ENCODE measurements around the gene DLX4. TPM values are rescaled to one million over a fixed set of nuclear protein-coding genes. Genes with fewer than 3 reads are reported as not detected.

Gene DLX4
- total RNA-seq, 1 donor from 2014 or later, result not detected

DNA sequence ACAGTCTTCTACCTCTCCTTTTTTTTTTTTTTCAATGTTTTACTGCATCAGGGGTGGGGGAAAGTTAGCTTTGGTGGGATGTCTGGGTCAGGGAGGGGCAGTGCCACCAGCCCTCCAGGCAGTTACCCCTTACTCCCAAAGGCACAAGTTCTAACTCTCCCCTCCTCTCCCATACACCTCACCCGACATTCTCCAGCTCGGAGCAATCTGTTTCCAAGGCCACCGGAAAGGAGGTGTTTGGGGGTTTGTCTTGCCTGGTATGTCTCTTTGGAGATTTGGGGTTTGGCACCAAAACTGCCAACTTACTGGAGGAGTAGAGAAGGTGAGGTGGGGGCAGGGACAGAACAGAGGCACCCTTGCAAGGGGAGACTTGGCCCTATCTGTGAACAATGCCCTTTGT, 21.3 kb downstream of the DLX4 start:
- peaks cover 5% of the 10 kb centered on the region for H3K27me3 ChIP-seq
- intact Hi-C loops (cut with DNase I), result no loop called here
- no peak for DNase-seq (ENCODE audit: low spot score in 2 of 2)

DNA sequence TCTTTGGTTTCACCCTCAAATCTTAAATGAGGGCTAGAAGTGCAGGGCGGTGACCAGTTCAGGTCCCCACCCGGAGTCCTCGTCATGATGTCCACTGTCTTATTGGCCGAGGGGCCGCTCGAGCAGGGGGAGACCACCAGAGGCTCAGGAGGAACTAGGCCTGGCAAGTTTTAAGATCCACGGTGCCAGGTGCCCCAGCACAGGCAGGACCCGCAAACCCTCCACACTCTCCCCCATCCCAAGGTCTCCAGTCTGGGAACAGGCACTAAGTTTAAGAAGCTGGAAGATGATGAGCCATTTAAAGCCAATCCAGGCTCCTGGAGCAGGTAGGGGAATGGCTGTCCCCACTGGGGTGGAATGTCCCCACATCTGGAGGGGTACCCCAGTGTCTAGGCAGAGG, 21.9 kb downstream of the DLX4 start:
- TF ChIP-seq, protein P1, sequence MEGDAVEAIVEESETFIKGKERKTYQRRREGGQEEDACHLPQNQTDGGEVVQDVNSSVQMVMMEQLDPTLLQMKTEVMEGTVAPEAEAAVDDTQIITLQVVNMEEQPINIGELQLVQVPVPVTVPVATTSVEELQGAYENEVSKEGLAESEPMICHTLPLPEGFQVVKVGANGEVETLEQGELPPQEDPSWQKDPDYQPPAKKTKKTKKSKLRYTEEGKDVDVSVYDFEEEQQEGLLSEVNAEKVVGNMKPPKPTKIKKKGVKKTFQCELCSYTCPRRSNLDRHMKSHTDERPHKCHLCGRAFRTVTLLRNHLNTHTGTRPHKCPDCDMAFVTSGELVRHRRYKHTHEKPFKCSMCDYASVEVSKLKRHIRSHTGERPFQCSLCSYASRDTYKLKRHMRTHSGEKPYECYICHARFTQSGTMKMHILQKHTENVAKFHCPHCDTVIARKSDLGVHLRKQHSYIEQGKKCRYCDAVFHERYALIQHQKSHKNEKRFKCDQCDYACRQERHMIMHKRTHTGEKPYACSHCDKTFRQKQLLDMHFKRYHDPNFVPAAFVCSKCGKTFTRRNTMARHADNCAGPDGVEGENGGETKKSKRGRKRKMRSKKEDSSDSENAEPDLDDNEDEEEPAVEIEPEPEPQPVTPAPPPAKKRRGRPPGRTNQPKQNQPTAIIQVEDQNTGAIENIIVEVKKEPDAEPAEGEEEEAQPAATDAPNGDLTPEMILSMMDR (IDR thresholded peaks at IDR 0.05), result no peak
- no peak for DNase-seq (ENCODE audit: low spot score in 2 of 2)
- H3K27ac ChIP-seq, result no peak overlapping the region
- peaks cover 7 to 15% of the 10 kb centered on the region in 2 donors for H3K4me1 ChIP-seq
- H3K4me3 ChIP-seq, result no peak overlapping the region
- H3K9me3 ChIP-seq, result no peaks in the 10 kb centered on the region
- H3K27me3 ChIP-seq, result peaks cover 8% of the 10 kb centered on the region
- H3K36me3 ChIP-seq, result no peaks in the 10 kb centered on the region
- intact Hi-C loops (cut with DNase I), result no loop called here

More for the DNA sequence above, 21.3 kb downstream of the DLX4 start:
- Histone ChIP-seq H3K4me1 (peaks cover 7 to 15% of the 10 kb centered on the region in 2 donors), H3K36me3 (no peaks in the 10 kb centered on the region), H3K27ac (no peak overlapping the region), H3K4me3 (no peak overlapping the region), H3K9me3 (no peaks in the 10 kb centered on the region)
- TF ChIP-seq, protein P1 (IDR thresholded peaks at IDR 0.05), result no peak

DNA sequence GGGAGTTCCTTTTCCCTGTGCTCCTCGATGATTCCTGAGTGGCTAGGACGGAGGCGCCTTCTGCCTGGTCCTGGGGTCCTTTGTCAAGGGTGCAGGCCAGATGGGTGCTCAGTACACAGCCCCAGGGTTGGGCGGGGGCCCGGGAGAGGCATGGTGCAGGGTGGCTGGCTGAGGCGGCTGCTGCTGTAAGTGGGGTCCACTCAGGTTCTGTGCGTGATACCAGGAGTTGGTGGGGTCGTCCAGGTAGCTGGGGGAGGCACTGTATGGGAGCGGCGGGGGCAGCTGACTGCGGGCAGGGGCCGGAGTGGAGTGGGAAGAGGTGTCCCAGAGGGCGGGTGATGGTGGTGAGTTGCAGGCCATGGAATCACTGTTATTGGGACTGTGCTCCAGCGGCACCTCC, 22.4 kb downstream of the DLX4 start:
- no peak for DNase-seq (ENCODE audit: low spot score in 2 of 2)
- H3K27me3 ChIP-seq, result peaks cover 12% of the 10 kb centered on the region
- no peak overlapping the region for H3K27ac ChIP-seq
- intact Hi-C loops (cut with DNase I), result no loop called here
- no peaks in the 10 kb centered on the region for H3K36me3 ChIP-seq
- TF ChIP-seq, protein P1 (IDR thresholded peaks at IDR 0.05), result no peak
- H3K9me3 ChIP-seq, result no peaks in the 10 kb centered on the region
- H3K4me3 ChIP-seq, result no peak overlapping the region
- peaks cover 7 to 15% of the 10 kb centered on the region in 2 donors for H3K4me1 ChIP-seq

DNA sequence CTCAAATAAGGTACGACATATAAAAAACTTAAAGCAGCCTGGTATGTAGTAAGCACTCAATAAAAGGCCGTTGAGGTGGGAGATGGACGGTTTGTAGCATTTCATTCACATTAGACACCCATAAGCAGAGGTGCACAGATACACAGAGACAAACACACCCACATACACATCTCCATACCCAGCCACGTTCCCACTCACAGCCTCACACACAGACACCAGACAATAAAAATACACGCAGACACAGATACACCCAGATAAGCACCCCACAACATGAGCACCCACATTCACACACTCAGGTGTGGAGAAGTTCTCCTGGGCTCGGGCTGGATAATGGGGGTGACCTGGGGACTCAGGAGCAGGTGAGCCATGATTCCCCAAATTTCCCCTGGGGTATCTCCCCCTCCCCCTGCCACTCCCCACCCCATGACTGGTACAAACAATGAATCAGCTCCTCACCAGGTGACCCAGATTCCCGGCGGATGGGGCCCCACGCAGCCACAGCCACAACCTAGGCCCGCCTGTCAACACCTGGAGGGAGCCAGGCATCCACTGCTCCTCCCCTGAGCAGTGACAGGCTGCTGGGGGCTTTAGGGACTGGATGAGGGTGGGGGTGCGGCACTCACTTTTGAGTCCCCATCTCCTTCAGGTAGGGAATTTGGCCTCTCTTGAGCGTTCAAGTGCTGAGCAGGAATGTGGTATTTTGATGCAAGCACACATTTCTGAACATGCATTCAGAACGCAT, 23.4 kb downstream of the DLX4 start:
- DNase-seq (ENCODE audit: low spot score in 2 of 2), result no peak
- Histone ChIP-seq H3K4me3 (no peak overlapping the region), H3K27me3 (peaks cover 20% of the 10 kb centered on the region), H3K27ac (no peak overlapping the region), H3K9me3 (no peaks in the 10 kb centered on the region), H3K36me3 (no peaks in the 10 kb centered on the region), H3K4me1 (peaks cover 11 to 22% of the 10 kb centered on the region in 2 donors)
- TF ChIP-seq, protein P1 (IDR thresholded peaks at IDR 0.05), result no peak
- intact Hi-C loops (cut with DNase I), result no loop called here

DNA sequence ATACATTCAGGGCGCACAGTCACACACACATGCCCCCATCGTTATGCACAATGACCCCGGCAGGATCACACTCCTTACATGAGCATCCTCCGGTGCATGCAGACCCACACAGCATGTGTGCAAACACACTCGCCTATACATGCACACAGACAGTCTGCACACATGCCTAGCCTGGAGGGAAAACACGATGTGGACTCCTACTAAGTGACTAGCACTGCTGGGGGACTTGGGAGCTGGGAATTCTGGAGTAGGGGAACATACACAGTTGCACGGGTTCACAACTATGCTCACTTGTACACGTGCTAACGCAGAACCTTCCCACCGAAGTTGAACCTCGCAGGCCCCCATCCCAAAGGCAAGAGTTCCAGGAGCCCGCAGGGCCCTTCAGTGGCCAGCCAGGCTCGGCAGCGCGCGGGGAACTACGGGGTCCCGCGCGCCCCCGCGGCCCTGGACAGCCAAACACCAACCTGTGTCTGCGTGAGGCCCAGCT, 24.0 kb downstream of the DLX4 start:
- Histone ChIP-seq H3K27ac (no peak overlapping the region), H3K36me3 (no peaks in the 10 kb centered on the region), H3K27me3 (peaks cover 20% of the 10 kb centered on the region), H3K4me3 (peak overlapping the region; percentile 60 to 70), H3K4me1 (peaks cover 11 to 18% of the 10 kb centered on the region in 2 donors), H3K9me3 (no peaks in the 10 kb centered on the region)
- TF ChIP-seq, protein P1 (IDR thresholded peaks at IDR 0.05), result no peak
- intact Hi-C loops (cut with DNase I), result no loop called here
- no peak for DNase-seq (ENCODE audit: low spot score in 2 of 2)

Data from ascending aorta (tissue), 2 donors.